ENCODE results near the gene ATOH8.

ATOH8 gene, protein sequence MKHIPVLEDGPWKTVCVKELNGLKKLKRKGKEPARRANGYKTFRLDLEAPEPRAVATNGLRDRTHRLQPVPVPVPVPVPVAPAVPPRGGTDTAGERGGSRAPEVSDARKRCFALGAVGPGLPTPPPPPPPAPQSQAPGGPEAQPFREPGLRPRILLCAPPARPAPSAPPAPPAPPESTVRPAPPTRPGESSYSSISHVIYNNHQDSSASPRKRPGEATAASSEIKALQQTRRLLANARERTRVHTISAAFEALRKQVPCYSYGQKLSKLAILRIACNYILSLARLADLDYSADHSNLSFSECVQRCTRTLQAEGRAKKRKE

DNA sequence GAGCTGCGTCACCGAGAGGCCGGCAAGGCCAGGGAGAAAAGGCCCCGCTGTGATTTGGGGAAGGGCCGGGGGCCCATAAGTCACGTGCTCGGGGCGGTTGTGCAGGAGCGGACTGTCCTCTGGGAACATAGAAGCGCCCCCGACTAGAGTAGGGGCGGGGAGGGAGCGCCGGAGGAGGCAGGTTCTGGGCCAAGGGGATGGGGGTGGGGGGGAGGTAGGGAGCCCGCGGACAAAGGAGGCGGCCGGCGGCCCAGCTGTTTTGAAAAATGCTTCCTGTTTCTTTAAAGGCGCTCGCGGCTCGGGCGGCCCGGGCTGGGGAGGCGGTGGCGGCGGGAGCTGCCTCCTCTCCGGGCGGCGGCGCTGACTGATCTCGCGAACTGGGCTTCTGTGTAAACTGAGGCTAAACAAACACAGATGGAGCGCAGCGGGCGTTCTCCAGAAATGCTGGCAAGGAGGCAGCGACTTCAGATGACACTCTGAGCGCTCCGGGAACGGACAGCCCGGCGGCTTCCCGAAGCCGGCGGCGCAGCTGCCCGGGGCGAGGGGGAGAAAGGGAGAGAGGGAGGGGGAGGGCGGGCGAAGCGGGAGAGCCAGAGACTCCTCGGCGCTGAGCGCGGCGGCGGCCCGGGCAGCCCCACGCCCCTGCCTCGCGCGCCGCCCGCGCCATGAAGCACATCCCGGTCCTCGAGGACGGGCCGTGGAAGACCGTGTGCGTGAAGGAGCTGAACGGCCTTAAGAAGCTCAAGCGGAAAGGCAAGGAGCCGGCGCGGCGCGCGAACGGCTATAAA is at the start of gene ATOH8:
ATOH8 (plus strand) TSS at position 467 of the 788 bp plus-strand sequence; CDS start at position 666, 199 bp downstream.
- no peak for TF ChIP-seq ZNF274 (IDR thresholded peaks at IDR 0.05; ENCODE audit: low read depth, low read length)
- peak within 1 kb of the TSS; percentile 36; the same call in 1 of the 2 replicates for H3K4me3 ChIP-seq (ENCODE audit: low read length)

DNA sequence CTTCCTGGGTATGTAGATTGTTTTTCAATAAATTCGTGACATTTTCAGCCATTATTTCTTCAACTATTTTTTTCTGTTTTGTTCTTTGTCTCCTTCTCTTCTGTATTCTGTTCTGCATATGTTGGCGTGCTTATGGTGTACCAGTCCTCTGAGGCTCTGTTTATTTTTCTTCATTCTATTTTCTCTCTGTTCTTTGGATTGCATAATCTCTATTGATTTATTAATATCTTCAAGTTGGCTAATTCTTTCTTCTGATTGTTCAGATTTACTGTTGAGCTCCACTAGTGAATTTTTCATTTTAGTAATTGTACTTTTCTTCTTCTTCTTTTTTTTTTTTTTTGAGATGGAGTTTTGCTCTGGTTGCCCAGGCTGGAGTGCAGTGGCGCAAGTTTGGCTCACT is 49.8 kb upstream of the ATOH8 start:
- no peak overlapping the region for H3K4me3 ChIP-seq (ENCODE audit: low read length)
- TF ChIP-seq ZNF274 (IDR thresholded peaks at IDR 0.05; ENCODE audit: low read depth, low read length), result no peak

DNA sequence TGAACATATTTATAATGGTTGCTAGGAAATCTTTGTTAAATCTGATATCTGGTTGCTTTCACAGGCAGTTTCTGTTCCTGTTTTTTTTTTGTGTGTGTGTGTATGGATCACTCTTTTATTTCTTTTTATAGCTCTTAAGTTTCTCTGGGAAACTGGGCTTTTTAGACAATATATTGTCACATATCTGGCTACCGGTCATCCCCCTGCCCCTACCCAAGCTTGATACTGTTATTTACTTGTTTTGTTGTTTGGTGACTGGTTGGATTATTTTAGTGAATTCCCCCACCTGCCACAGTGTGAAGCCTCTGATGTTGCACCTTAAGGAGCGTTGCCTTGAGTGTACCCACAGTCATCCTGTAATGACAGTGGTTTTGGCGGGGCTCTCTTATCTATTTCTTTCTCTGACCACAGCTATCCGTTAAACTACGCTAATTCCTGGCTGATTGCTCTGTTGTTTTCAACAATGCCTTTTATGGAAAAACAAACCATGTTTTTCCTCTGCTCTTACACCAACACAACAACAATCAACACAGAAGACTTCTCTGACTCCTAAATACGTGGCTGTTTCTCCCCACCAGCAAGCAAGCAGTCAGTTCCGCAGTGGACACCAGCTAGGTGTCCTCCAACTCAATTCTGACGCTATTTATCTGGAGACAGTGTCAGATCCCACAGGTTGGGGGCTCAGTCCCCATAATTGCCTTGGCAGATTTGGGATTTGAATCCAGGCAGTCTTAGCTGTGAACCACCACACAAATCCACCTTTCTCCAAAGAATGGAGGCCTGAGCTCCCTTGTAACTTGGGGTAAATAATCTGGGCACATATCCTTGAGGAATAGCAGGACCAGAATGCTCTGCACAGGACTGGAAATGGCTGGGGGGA is 48.8 kb upstream of the ATOH8 start:
- no peak for TF ChIP-seq ZNF274 (IDR thresholded peaks at IDR 0.05; ENCODE audit: low read depth, low read length)
- no peak overlapping the region; the same call in 1 of the 2 replicates for H3K4me3 ChIP-seq (ENCODE audit: low read length)

DNA sequence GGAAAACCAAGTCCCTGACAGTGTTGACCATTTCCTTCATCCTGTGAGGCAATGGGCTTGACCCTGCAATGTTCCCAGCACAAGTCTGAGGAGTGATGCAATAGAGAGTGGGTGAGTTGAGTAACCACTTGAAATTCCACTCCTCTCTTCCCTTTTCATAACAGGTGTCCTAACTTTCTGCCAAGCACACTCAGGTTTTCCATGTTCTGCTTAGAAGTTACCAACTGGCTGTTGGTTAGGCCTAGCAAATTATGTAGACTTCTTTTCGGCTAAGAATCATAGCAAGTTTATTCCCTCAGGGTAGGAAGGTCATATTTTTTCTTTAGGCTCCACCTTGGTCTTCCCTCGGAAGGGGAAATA is 48.1 kb upstream of the ATOH8 start:
- no peak overlapping the region for H3K4me3 ChIP-seq (ENCODE audit: low read length)
- no peak for TF ChIP-seq ZNF274 (IDR thresholded peaks at IDR 0.05; ENCODE audit: low read depth, low read length)

DNA sequence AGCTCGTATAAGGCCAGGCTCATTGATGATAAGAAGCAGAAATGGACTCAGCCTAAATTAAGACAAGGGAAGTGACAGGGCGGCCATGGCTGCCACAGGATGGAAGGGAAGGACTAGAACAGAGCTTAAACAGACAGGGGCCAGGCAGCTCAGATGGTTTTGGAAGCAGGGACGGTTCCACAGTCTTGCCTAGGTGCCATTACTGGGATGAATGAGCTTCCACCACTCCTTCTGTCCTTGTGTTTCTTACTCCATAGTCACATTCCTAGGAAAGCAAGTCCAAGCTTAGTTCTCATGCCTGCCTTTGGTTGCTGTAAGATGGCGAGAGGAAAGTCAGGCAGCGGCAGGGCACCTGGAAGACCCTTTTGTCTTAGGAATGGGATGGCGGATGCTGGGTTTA is 47.7 kb upstream of the ATOH8 start:
- TF ChIP-seq ZNF274 (IDR thresholded peaks at IDR 0.05; ENCODE audit: low read depth, low read length), result no peak
- no peak overlapping the region for H3K4me3 ChIP-seq (ENCODE audit: low read length)

DNA sequence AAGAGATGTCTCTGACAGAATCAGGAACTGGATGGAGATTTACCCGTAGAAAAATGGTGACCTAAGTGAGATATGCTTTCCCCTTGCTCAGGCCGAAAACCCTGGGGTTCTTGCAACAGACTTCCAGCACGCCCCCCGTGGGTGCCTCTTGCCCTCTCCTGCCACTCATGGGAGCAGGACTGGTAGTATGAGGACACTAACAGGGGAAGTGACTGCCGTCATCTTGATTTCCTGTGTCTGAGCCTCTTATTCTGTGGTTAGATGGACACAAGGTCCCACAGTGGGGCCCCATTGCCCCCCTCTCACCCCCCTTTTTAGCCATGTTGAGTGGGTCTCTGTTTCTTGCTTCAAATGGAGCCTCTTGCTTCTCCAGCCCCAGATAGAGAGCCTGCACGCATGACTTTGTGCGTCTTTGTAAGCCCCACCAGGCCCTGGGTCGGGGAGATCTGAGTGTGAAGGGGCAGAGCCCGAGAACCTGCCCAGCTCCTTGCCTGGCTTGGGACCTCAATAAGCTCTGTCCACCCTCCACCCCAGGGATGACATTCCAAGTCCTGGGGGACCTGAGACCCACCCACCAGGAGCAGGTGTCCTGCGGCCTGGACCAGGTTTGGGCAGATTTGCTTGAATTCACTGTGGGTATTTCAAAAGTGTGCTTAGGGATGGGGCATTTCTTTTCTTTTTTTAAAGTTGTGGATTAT is 47.0 kb upstream of the ATOH8 start:
- H3K4me3 ChIP-seq (ENCODE audit: low read length), result no peak overlapping the region
- no peak for TF ChIP-seq ZNF274 (IDR thresholded peaks at IDR 0.05; ENCODE audit: low read depth, low read length)

DNA sequence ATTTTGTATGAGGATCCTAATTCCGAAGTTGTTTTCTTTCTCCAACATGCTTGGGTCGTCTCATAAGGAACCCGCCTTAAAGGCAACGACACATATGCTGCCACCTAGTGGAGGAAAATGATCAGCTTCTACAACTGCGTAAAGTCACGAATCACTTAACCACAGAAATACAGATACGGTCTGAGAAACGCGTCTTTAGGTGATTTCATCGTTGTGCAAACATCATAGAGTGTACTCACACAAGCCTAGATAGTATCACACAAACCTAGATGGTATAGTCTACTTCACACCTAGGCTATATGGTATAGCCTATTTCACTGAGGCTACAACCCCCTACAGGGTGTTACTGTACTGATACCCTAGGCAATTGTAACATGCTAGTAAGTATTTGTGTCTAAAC is 46.5 kb upstream of the ATOH8 start:
- no peak for TF ChIP-seq ZNF274 (IDR thresholded peaks at IDR 0.05; ENCODE audit: low read depth, low read length)
- H3K4me3 ChIP-seq (ENCODE audit: low read length), result no peak overlapping the region

DNA sequence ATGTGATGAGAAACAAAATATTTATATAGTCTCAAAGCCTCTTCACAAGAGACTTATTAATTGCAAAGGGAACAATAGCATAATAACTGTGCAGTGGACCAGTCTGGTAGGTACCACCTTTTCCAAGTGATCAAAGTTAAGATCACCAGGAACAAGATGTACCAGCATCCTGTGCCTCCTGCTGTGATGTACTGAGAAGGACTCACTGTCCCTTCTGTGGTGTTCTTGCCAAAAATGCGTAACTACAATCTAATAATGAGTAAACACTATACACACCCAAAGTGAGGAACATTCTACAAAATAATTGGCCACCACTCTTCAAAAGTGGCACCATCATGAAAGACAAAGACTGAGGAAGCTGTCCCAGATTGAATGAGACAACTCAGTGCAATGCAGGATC is 45.1 kb upstream of the ATOH8 start:
- H3K4me3 ChIP-seq (ENCODE audit: low read length), result no peak overlapping the region
- no peak for TF ChIP-seq ZNF274 (IDR thresholded peaks at IDR 0.05; ENCODE audit: low read depth, low read length)

DNA sequence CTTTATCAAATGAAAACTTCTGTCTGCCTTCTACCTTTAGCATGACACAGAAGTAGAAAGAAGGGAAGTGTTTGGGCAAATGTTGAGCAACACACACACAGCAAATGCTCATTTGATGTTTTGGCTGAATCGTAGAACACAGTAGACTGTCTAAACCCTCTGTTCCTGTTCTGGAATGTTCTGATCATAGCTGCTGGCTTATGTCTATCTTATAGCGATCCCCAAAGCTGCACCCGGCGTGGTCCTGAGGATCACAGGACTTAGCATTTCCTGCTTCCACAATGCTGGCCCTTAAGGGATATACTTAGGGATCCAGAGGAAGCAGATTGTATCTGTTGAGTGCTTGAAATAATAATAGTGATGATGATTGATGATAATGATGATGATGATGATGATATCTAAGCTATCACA is 44.4 kb upstream of the ATOH8 start:
- TF ChIP-seq ZNF274 (IDR thresholded peaks at IDR 0.05; ENCODE audit: low read depth, low read length), result no peak
- H3K4me3 ChIP-seq (ENCODE audit: low read length), result no peak overlapping the region

DNA sequence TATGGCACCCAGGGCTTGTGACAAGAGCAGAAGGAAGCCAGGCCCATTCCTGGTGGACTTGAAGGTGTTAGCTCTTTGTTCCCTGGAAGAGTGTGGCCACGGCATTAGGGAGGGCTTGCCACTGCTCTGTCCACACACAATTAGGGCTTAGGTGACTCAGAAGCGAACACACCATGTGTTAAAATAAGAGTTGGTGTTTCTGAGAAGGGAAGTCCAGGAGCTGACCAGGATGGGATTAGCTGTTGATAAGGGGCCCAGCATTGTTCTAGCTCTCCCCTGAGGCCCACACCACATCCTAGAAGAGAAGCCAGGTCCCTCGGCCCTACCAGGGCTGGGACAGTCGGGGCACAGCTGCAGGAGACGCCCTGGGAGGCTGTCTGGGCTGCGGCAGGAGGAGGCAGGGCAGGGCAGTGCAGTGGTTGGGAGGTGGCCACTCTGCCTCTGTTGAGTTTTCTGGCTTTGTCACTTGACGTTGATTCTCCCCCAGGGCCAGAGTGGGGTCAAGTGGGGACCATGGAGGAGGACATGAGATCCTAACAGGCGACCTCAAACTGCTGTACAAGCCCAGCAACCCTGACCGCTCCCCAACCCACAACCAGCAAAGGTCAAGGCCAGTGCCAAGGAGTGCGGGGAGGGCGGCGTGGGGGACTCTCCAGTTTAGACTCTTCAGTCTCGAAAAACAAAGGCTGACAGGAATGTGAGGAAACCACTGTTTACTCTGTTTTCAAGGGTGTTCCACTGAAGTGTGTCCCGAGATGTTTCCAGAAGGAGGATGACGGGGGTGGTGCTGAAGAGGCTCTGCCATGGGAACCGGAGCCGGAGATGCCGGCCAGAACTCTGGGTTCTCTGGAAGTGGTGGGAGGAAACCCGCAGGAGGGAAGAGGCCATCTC is 42.9 kb upstream of the ATOH8 start:
- TF ChIP-seq ZNF274 (IDR thresholded peaks at IDR 0.05; ENCODE audit: low read depth, low read length), result no peak
- H3K4me3 ChIP-seq (ENCODE audit: low read length), result no peak overlapping the region

DNA sequence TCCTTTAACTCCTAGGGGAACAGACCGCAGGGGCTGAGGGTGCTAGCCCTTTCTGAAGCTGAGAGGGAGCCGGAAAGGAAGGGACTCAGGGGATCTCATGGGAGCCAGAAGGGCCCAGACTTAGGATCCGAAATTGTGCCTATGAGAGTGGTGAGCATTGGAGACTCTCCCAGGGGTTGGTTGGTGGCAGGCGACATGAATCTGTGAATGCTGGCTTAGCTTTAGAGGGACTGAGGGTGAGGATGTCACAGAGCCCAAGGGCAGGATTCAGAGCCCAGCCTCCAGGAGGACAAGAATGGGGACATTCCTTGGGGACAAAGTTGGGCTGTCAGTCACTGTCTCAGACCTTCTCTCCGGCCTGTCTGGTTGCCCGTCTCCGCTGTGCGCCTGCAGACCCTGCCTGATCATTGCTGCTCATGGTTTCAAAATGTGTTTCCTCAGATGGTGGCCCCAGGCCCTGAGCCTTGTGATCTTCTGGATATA is 42.2 kb upstream of the ATOH8 start:
- H3K4me3 ChIP-seq (ENCODE audit: low read length), result no peak overlapping the region
- no peak for TF ChIP-seq ZNF274 (IDR thresholded peaks at IDR 0.05; ENCODE audit: low read depth, low read length)

DNA sequence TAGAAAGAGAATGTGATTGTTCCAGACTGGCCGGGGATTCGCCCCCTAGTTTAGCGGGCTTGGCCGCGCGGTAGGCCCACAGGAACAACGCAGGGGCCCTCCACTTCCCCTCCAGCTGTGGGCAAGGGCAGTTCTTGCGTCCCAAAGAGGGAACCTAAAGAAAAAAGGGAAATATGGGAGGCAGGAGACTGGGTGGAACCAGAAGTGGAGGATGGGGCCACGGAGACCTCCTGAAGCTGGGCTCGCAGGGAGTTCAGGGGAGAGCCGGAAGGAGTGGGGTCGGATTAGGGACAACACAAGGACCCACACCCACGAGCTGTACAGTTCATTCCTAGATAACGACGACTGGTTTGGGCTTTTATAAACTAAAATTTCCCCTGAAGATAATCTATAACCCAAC is 41.5 kb upstream of the ATOH8 start:
- no peak for TF ChIP-seq ZNF274 (IDR thresholded peaks at IDR 0.05; ENCODE audit: low read depth, low read length)
- H3K4me3 ChIP-seq (ENCODE audit: low read length), result no peak overlapping the region

Measured in GM08714 (cell line).